Tibial nerve (tissue), 4 donors: ENCODE data around the gene ZDHHC1.

Experiments
- EP300 ChIP-seq, 2 donors: sonication (generic); formaldehyde crosslinking; IDR thresholded peaks; one replicate each; pipeline ENCODE4 v1.6.1; 2017; ENCODE audit warnings: antibody characterized with exemption in 2 of 2, mild to moderate bottlenecking in 1 of 2
- POLR2A ChIP-seq, 2 donors: fragments of 450-650 bp; IDR thresholded peaks; one replicate each; pipeline ENCODE4 v1.6.1; 2017; ENCODE audit warnings: antibody characterized with exemption in 2 of 2, mild to moderate bottlenecking in 2 of 2, moderate library complexity in 2 of 2
- TF ChIP-seq, protein P1 (sequence below), 5 experiments: fragments of 200-600 bp in 3 of 5; fragments of 450-650 bp in 2 of 5; sonication (generic) in 3 of 5; IDR thresholded peaks; one replicate each; pipeline ENCODE4 v1.5.1; 2016 to 2019; ENCODE audit warnings: antibody characterized with exemption in 5 of 5, mild to moderate bottlenecking in 3 of 5, moderate library complexity in 2 of 5

DNA sequence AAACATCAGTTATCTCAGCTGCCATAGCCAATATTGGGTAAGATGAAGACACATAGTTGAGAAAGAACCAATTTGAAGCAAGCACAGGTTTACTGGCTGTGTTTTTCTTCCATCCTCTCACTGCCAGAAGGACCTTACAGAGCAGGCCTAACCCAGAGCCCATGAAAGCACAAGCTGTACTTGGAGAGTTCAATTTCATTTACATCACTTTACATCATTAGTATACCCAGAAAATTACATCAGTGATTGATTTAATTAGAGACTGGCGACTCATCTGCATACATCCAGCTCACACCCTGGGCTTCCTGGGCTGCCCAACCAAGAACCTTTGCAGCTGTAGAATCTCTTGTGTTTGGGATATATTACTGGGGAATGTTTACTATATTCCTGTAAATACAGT, 66.0 kb downstream of the ZDHHC1 start:
- TF ChIP-seq, protein P1, sequence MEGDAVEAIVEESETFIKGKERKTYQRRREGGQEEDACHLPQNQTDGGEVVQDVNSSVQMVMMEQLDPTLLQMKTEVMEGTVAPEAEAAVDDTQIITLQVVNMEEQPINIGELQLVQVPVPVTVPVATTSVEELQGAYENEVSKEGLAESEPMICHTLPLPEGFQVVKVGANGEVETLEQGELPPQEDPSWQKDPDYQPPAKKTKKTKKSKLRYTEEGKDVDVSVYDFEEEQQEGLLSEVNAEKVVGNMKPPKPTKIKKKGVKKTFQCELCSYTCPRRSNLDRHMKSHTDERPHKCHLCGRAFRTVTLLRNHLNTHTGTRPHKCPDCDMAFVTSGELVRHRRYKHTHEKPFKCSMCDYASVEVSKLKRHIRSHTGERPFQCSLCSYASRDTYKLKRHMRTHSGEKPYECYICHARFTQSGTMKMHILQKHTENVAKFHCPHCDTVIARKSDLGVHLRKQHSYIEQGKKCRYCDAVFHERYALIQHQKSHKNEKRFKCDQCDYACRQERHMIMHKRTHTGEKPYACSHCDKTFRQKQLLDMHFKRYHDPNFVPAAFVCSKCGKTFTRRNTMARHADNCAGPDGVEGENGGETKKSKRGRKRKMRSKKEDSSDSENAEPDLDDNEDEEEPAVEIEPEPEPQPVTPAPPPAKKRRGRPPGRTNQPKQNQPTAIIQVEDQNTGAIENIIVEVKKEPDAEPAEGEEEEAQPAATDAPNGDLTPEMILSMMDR (IDR thresholded peaks at IDR 0.05): no peak
- TF ChIP-seq EP300 (IDR thresholded peaks at IDR 0.05) (no peak), POLR2A (IDR thresholded peaks at IDR 0.05) (no peak)
